GM12875 (cell line): Measurements from ENCODE around the gene OBSCN.

Source experiments
- H3K4me3 ChIP-seq: one replicate; pipeline ENCODE4 v1.5.1; 2011; ENCODE audit warnings: low read depth, low read length, control low read depth
- TF ChIP-seq, protein P1 (sequence below): IDR thresholded peaks from 2 replicates; pipeline ENCODE4 v1.5.1; 2011; ENCODE audit warnings: low read depth, mild to moderate bottlenecking, control low read depth, inconsistent platforms, low read length, moderate library complexity, borderline replicate concordance; ENCODE audit not compliant: insufficient read depth

The OBSCN gene

DNA sequence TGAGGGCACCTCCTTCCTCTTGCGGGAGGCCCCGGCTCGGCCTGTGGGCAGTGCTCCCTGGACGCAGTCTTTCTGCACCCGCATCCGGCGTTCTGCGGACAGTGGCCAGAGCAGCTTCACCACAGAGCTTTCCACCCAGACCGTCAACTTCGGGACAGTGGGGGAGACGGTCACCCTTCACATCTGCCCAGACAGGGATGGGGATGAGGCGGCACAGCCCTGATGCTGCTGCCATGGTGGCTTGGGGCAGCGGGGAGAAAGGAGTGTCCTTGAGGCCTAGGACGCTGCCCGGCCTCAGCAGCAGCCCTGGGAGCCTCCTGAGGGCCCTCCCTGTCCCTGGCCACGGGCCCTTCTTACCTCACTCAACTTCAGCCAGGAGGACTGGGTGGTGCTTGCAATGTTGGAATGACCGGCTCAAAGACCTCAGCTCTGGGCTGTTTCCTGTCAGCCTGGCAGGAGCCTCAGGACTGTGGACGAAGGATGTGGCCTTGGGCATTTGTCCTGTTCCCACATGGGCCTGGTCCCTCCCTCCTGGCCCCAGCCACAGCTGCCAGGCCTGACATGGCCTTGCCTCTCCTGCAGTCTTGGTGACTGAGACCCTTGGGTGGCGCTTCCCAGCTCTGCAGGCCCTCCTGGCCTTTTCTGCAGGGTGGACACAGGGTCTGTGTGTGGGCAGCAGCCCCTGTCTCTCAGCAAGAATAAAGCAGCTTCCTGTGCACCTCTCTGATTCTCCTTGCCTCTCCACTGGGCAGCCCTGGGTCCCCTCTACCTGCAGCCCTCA is 152.9 kb downstream of the OBSCN start:
- TF ChIP-seq, protein P1, sequence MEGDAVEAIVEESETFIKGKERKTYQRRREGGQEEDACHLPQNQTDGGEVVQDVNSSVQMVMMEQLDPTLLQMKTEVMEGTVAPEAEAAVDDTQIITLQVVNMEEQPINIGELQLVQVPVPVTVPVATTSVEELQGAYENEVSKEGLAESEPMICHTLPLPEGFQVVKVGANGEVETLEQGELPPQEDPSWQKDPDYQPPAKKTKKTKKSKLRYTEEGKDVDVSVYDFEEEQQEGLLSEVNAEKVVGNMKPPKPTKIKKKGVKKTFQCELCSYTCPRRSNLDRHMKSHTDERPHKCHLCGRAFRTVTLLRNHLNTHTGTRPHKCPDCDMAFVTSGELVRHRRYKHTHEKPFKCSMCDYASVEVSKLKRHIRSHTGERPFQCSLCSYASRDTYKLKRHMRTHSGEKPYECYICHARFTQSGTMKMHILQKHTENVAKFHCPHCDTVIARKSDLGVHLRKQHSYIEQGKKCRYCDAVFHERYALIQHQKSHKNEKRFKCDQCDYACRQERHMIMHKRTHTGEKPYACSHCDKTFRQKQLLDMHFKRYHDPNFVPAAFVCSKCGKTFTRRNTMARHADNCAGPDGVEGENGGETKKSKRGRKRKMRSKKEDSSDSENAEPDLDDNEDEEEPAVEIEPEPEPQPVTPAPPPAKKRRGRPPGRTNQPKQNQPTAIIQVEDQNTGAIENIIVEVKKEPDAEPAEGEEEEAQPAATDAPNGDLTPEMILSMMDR: no peak
- no peak overlapping the region for H3K4me3 ChIP-seq

GRCh38 chr1:228361314-228362140 is 153.7 kb downstream of the OBSCN start:
- no peak overlapping the region for H3K4me3 ChIP-seq
- TF ChIP-seq, protein P1: no peak

DNA sequence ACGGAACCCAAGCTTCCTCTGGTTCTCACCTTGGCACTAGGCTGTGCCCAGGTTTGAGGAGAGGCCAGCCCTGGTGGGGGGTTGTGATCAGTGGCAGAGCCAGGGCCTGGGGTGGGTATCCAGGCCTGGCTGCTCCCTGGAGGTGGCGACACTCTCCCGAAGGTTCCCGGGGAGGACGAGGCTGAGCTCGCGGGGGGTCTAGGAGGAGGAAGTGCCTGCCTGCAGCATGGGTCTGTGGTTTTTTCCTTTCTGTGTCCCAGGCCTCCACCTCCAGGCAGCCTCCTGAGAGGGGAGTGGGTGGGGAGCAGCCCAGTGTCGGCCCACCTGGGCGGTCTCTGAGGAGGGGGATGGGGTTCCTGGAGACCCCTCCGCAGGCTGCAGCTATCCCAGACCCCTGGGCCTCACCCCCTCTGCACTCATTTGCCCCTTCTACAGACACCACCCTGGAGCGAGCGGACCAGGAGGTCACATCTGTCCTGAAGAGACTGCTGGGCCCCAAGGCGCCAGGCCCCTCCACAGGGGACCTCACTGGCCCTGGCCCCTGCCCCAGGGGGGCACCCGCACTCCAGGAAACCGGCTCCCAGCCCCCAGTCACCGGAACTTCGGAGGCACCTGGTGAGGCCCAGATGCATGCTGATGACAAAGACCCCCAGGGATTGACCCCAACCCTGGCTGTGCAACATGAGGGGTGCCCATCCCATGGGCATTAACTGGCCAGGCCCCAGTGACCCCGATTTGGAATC is 154.5 kb downstream of the OBSCN start:
- TF ChIP-seq, protein P1: no peak
- H3K4me3 ChIP-seq: no peak overlapping the region

DNA sequence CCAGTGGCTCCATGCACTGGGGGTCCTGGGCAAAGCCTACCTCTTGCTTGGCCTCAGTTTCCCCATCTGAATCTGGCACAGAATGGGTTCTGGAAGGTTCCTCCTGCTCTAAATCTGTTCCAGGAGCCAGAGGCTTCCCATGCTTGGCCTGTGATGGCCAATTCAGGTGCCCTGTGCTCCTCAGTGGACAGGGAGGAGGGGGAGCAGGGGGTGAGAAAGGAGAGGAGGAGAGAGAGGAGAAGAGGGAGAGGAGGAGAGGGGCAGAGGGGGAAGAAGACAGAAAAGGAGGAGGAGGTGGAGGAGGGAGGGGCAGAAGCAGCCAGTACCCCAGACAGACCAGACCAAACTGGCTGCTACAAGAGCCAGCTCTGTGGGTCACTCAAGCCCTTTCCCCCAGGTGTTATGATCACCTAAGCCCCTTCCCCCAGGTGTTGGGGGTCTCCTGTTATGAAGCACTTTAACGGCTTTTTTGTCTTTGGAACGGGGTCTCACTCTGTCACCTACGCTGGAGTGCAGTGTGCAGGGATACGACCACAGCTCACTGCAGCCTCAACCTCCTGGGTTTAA is 155.1 kb downstream of the OBSCN start:
- TF ChIP-seq, protein P1: no peak
- no peak overlapping the region for H3K4me3 ChIP-seq

DNA sequence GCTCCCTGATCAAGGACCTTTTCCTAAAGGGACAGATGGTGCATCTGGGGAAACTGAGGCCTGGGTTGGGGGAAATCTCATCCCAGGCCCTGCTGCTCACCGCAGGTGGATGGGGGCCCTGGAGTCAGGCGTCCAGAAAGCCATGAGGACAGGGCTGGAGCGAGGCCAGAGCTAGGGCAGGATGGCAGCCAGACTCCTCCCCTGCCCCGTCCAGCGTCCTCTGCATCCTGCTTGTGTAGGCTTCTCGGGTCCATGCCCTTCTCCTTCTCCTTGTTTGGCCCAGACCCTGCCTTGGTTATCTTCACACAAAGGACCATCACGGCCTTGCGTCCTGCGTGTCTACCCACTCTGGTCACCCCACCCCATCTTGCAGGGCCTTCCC is 155.8 kb downstream of the OBSCN start:
- no peak overlapping the region for H3K4me3 ChIP-seq
- TF ChIP-seq, protein P1: no peak

- TF ChIP-seq, protein P1: no peak
- no peak overlapping the region for H3K4me3 ChIP-seq
Measured at GRCh38 chr1:228364068-228364705, 156.3 kb downstream of the OBSCN start.
